A549 (cell line): Measurements from ENCODE around the gene SFI1. TPM values are rescaled to one million over a fixed set of nuclear protein-coding genes. Genes with fewer than 3 reads are reported as not detected.
"Not testable (repeated sequence)": the region's sequence is repeated elsewhere in the genome, so short reads cannot be mapped to it uniquely, and the experiment has no call there.

Experiments used
- ATAC-seq, 2 experiments: fragments of 200-7000 bp in 1 of 2; fragments of >200 bp in 1 of 2; cut with Nextera tagmentation in 1 of 2; cut with Tn5 transposase in 1 of 2; 3 replicates each; pipeline versions ENCODE4 v1.8.0 to v1.9.1; 2018 to 2020; ENCODE audit warnings: mild to moderate bottlenecking in 1 of 2, moderate library complexity in 1 of 2
- CTCF ChIA-PET: fragments of 300-600 bp; sonication (Branson Sonifier 250); formaldehyde crosslinking; extraction: SDS; loops from one replicate; lab custom pipeline; 2021; ENCODE audit warnings: antibody characterized with exemption, inconsistent platforms; lab: Yijun Ruan, JAX
- POLR2A ChIA-PET: fragments of 350-600 bp; formaldehyde crosslinking; extraction: SDS; loops from one replicate; lab custom pipeline; 2021; ENCODE audit warnings: antibody characterized with exemption, inconsistent platforms; lab: Yijun Ruan, JAX
- DNase-seq, 2 experiments: peaks; one replicate each; pipeline versions ENCODE4 v3.0.0 to v3.0.0-alpha.2; 2011 to 2016; ENCODE audit warnings: low read depth in 1 of 2, low spot score in 1 of 2
- FAIRE-seq: peaks from 2 replicates; lab custom pipeline; 2011; peaks lifted over from hg19 to GRCh38; lab: Jason Lieb, UNC
- H3K27ac ChIP-seq, 2 experiments: fragments of >200 bp; sonication (Bioruptor Twin); formaldehyde crosslinking; 3 replicates each; pipeline ENCODE4 v1.5.1; 2016 to 2017
- H3K4me1 ChIP-seq: fragments of >200 bp; sonication (Bioruptor Twin); formaldehyde crosslinking; 3 replicates; pipeline ENCODE4 v1.6.1; 2016
- H3K4me2 ChIP-seq: fragments of >200 bp; sonication (Bioruptor Twin); formaldehyde crosslinking; 3 replicates; pipeline ENCODE4 v1.6.1; 2016
- H3K4me3 ChIP-seq: fragments of >200 bp; sonication (Bioruptor Twin); formaldehyde crosslinking; 3 replicates; pipeline ENCODE4 v1.5.1; 2016
- H3K9me3 ChIP-seq: fragments of >200 bp; sonication (Bioruptor Twin); formaldehyde crosslinking; 3 replicates; pipeline ENCODE4 v1.6.1; 2016
- CBX8 ChIP-seq: fragments of 200-600 bp; sonication (generic); IDR thresholded peaks from 2 replicates; pipeline ENCODE4 v1.6.1; 2016
- CEBPB ChIP-seq, 2 experiments: fragments of >200 bp in 1 of 2; sonication (Bioruptor Twin) in 1 of 2; formaldehyde crosslinking in 1 of 2; IDR thresholded peaks; 2 replicates each; pipeline ENCODE4 v1.6.1; 2012 to 2016
- EHF ChIP-seq: fragments of 250-450 bp; sonication (Bioruptor Pico); IDR thresholded peaks from 2 replicates; pipeline ENCODE4 v1.5.0; 2020; ENCODE audit warnings: mild to moderate bottlenecking
- EHMT2 ChIP-seq: fragments of 200-600 bp; sonication (generic); IDR thresholded peaks from 2 replicates; pipeline ENCODE4 v1.6.1; 2016; ENCODE audit warnings: antibody characterized with exemption, low read depth, mild to moderate bottlenecking, moderate library complexity
- HEYL ChIP-seq: fragments of 250-450 bp; sonication (Bioruptor Pico); IDR thresholded peaks from 2 replicates; pipeline ENCODE4 v1.8.0; 2021; ENCODE audit warnings: mild to moderate bottlenecking, moderate library complexity
- HOXB5 ChIP-seq: fragments of 250-450 bp; sonication (Bioruptor Pico); IDR thresholded peaks from 2 replicates; pipeline ENCODE4 v1.5.0; 2020; ENCODE audit warnings: mild to moderate bottlenecking, moderate library complexity
- MAZ ChIP-seq: fragments of 150-350 bp; IDR thresholded peaks from 2 replicates; pipeline ENCODE4 v1.6.1; 2014; ENCODE audit warnings: antibody characterized with exemption, low read depth, low read length, borderline replicate concordance
- POLR2A ChIP-seq: IDR thresholded peaks from 2 replicates; pipeline ENCODE4 v1.6.1; 2012; ENCODE audit warnings: mild to moderate bottlenecking, low read length
- RAD21 ChIP-seq, 2 experiments: fragments of >200 bp in 1 of 2; sonication (Bioruptor Twin) in 1 of 2; formaldehyde crosslinking in 1 of 2; IDR thresholded peaks in 1 of 2; conservative IDR thresholded peaks in 1 of 2; 2 replicates in 1 of 2; 3 replicates in 1 of 2; pipeline ENCODE4 v1.6.1; 2012 to 2018; ENCODE audit warnings: inconsistent platforms in 1 of 2
- RFX5 ChIP-seq: fragments of 450-650 bp; IDR thresholded peaks from 2 replicates; pipeline ENCODE4 v1.7.1; 2014; ENCODE audit warnings: antibody characterized with exemption, mild to moderate bottlenecking, moderate library complexity
- RNF2 ChIP-seq: fragments of 200-600 bp; sonication (generic); IDR thresholded peaks from 2 replicates; pipeline ENCODE4 v1.6.1; 2016; ENCODE audit warnings: low read depth, mild to moderate bottlenecking, antibody characterized with exemption, moderate library complexity, borderline replicate concordance
- TFCP2L1 ChIP-seq: fragments of 250-450 bp; sonication (Bioruptor Pico); IDR thresholded peaks from 2 replicates; pipeline ENCODE4 v1.5.0; 2021; ENCODE audit warnings: mild to moderate bottlenecking
- TP53 ChIP-seq: fragments of 250-450 bp; sonication (Bioruptor Pico); IDR thresholded peaks from 2 replicates; pipeline ENCODE4 v1.5.0; 2021; ENCODE audit warnings: mild to moderate bottlenecking, moderate library complexity
- USF2 ChIP-seq: fragments of 450-650 bp; IDR thresholded peaks from 2 replicates; pipeline ENCODE4 v1.6.1; 2014; ENCODE audit warnings: antibody characterized with exemption
- WGBS: methylation state at CpG from one replicate; pipeline ENCODE4 v1.1.6; 2017; ENCODE audit errors: missing lambda C conversion rate; 5-methylcytosine and 5-hydroxymethylcytosine counted together
- polyA plus RNA-seq, 4 experiments: library from polyadenylated mRNA; depleted of rRNA in 3 of 4; stranded (reverse); fragments of >200 nt; fragmentation: RNase III in 1 of 4; extraction: RNeasy Plus Mini Kit Qiagen cat#74134 plus additional on column Dnase treatment in 1 of 4; gene quantifications; 2 replicates in 3 of 4; 3 replicates in 1 of 4; pipeline ENCODE4 v1.2.3, GENCODE V29; 2011 to 2017
- TF ChIP-seq, protein P1 (sequence below): fragments of 250-450 bp; sonication (Bioruptor Pico); IDR thresholded peaks from 2 replicates; pipeline ENCODE4 v1.5.0; 2021; ENCODE audit warnings: mild to moderate bottlenecking, moderate library complexity, borderline replicate concordance
- TF ChIP-seq, protein P2 (sequence below): IDR thresholded peaks from 2 replicates; pipeline ENCODE4 v1.6.1; 2012

Gene SFI1
- polyA plus RNA-seq, 2 of the 4 experiments (the other 2 are of a cell fraction), result 6.8 to 17.9 TPM

DNA sequence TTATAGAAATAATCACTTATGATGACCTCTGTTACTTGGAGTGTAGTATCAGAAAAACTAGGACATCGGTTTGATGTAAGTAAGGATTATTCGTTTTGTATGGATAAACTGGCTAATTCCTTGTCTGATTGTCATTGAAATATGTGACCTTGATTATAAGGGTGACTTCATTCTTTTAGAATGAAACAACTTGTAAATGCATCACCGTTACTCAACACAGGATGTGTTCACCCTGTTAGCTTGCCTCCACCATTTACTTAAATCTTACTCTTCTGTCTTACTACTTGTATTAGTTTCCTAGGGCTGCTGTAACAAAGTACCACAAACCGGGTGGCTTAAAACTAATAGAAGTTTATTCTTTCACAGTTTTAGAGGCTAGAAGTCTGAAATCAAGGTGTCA is 7.9 kb downstream of the SFI1 start:
- TF ChIP-seq USF2 (no peak), MAZ (no peak), EHMT2 (no peak), CEBPB (IDR thresholded peaks at IDR 0.05) (no peak), RFX5 (no peak), RNF2 (no peak), RAD21 (conservative IDR thresholded peaks at IDR 0.05 in 1 of 2, IDR thresholded peaks at IDR 0.05 in 1 of 2) (no peak), CBX8 (no peak), POLR2A (no peak)
- TF ChIP-seq, protein P1, sequence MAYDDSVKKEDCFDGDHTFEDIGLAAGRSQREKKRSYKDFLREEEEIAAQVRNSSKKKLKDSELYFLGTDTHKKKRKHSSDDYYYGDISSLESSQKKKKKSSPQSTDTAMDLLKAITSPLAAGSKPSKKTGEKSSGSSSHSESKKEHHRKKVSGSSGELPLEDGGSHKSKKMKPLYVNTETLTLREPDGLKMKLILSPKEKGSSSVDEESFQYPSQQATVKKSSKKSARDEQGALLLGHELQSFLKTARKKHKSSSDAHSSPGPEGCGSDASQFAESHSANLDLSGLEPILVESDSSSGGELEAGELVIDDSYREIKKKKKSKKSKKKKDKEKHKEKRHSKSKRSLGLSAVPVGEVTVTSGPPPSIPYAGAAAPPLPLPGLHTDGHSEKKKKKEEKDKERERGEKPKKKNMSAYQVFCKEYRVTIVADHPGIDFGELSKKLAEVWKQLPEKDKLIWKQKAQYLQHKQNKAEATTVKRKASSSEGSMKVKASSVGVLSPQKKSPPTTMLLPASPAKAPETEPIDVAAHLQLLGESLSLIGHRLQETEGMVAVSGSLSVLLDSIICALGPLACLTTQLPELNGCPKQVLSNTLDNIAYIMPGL (CRISPR knock-in tag), result no peak
- TF ChIP-seq, protein P2, sequence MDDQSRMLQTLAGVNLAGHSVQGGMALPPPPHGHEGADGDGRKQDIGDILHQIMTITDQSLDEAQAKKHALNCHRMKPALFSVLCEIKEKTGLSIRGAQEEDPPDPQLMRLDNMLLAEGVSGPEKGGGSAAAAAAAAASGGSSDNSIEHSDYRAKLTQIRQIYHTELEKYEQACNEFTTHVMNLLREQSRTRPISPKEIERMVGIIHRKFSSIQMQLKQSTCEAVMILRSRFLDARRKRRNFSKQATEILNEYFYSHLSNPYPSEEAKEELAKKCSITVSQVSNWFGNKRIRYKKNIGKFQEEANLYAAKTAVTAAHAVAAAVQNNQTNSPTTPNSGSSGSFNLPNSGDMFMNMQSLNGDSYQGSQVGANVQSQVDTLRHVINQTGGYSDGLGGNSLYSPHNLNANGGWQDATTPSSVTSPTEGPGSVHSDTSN, result no peak
- 88% methylated on average over 4 of the region's 4 CpGs for WGBS
- H3K27ac ChIP-seq, result no peak overlapping the region
- POLR2A ChIA-PET, result no interaction called here
- CTCF ChIA-PET, result no interaction called here
- H3K9me3 ChIP-seq, result no peaks in the 10 kb centered on the region
- DNase-seq, result no peak
- no peaks in the 10 kb centered on the region for H3K4me1 ChIP-seq
- no peak overlapping the region for H3K4me2 ChIP-seq
- no peak for FAIRE-seq
- H3K4me3 ChIP-seq, result no peak overlapping the region
- ATAC-seq, result no peak

GRCh38 chr22:31507517-31507916 is 11.2 kb downstream of the SFI1 start:
- DNase-seq, H3K4me1 ChIP-seq, H3K4me2 ChIP-seq, FAIRE-seq, H3K4me3 ChIP-seq, H3K27ac ChIP-seq, ATAC-seq, POLR2A ChIA-PET, H3K9me3 ChIP-seq: not testable (repeated sequence)
- CTCF ChIA-PET, result interaction anchor here (0.5 kb wide), 1 partner anchor 100 kb away, joined by 3 read pairs; no protein-coding TSS in a partner anchor

DNA sequence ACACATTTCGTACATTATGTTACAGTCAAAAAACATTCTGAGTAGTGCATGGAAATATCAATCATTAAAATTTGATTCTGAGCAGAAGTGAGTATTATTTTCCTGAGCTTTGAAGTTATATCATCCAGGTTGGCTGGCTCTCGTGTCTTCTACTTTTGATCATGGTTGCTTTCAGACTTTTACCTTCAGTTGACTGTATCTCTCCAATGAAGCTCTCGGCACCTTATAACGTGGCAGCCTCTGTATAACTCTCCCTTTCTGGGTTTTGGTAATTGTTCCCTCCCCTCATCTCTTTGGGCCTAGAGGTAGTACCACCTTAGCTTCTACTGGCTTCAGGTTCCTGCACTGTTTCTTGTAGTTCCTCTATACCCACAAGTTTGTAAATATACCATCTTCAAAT is 12.2 kb downstream of the SFI1 start:
- WGBS, result 88% methylated on average over 4 of the region's 4 CpGs
- ATAC-seq, result no peak
- Histone ChIP-seq H3K4me3 (no peak overlapping the region), H3K4me1 (no peaks in the 10 kb centered on the region), H3K4me2 (no peak overlapping the region), H3K9me3 (no peaks in the 10 kb centered on the region), H3K27ac (no peak overlapping the region)
- ChIA-PET CTCF (no interaction called here), POLR2A (no interaction called here)
- DNase-seq, result no peak
- no peak for TF ChIP-seq HEYL
- no peak for TF ChIP-seq HOXB5 (CRISPR knock-in tag)
- TF ChIP-seq TP53 (CRISPR knock-in tag), result no peak
- no peak for TF ChIP-seq CEBPB (IDR thresholded peaks at IDR 0.05)
- FAIRE-seq, result no peak

GRCh38 chr22:31509061-31509762 is 12.9 kb downstream of the SFI1 start:
- H3K4me2 ChIP-seq, result no peak overlapping the region
- ATAC-seq (no peak), DNase-seq (no peak), FAIRE-seq (no peak)
- no peaks in the 10 kb centered on the region for H3K4me1 ChIP-seq
- no peak overlapping the region for H3K4me3 ChIP-seq
- 89% methylated on average over 6 of the region's 6 CpGs for WGBS
- H3K27ac ChIP-seq, result no peak overlapping the region
- CTCF ChIA-PET, result no interaction called here
- TF ChIP-seq EHF (CRISPR knock-in tag), result no peak
- TF ChIP-seq TFCP2L1 (CRISPR knock-in tag), result no peak
- POLR2A ChIA-PET, result no interaction called here
- H3K9me3 ChIP-seq, result no peaks in the 10 kb centered on the region
